Left ventricle myocardium inferior (tissue), 1 donor: Measurements from ENCODE around the gene ARHGAP19. TPM values are rescaled to one million over a fixed set of nuclear protein-coding genes. Genes with fewer than 3 reads are reported as not detected.

ENCODE experiments used
- DNase-seq: peaks from one replicate; pipeline ENCODE4 v3.0.0-alpha.2; 2020
- H3K27ac ChIP-seq: fragments of 200-600 bp; replicated peaks from 2 replicates; pipeline ENCODE4 v1.8.0; 2021
- H3K27me3 ChIP-seq: fragments of 200-600 bp; 2 replicates; pipeline ENCODE4 v1.8.0; 2021; ENCODE audit warnings: low read depth
- H3K36me3 ChIP-seq: fragments of 200-600 bp; 2 replicates; pipeline ENCODE4 v1.8.0; 2021
- H3K4me1 ChIP-seq: fragments of 200-600 bp; 2 replicates; pipeline ENCODE4 v1.8.0; 2021
- H3K4me3 ChIP-seq: fragments of 200-600 bp; 2 replicates; pipeline ENCODE4 v1.8.0; 2021; ENCODE audit warnings: mild to moderate bottlenecking, moderate library complexity
- H3K9me3 ChIP-seq: fragments of 200-600 bp; replicated peaks from 2 replicates; pipeline ENCODE4 v1.8.0; 2021
- intact Hi-C: fragments of 100-400 bp; cut with micrococcal nuclease; formaldehyde crosslinking; loops from one replicate; pipeline ENCODE4 v1.11.0; 2022
- total RNA-seq: library from RNA; stranded (reverse); fragmentation: NEBNext Ultra II Directional; extraction: Animal tissue kit (Norgen Biotek cat#: 25700); gene quantifications from one replicate; pipeline ENCODE4 v1.2.1, GENCODE V29; 2021
- TF ChIP-seq, protein P1 (sequence below): fragments of 200-600 bp; IDR thresholded peaks from 2 replicates; pipeline ENCODE4 v1.8.0; 2021; ENCODE audit warnings: antibody characterized with exemption, mild to moderate bottlenecking, borderline replicate concordance
- donor health status: DM: no; HTN: yes; CAD: no; lungs with severe emphysema.

Gene ARHGAP19
- total RNA-seq, 1 donor from 2014 or later: 4.2 TPM

DNA sequence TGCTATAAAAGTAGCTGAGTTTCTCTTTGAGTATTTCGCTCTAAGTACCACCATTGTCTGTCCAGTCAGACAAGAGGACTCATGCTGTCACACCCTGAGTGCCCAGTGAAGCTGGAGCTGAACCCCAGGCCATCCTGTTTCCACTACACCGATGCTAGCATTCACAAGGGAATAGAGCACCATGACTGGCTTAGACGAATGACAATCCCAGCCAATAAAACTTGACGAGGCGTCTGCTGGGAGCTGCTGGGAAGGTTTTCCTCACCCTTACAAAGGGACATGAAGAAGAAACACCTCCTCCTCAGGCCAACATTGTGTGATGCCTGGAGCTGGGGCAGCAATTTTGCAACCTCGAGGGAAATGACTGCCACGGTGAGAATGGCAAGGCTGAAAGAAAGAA, 89.2 kb downstream of the ARHGAP19 start:
- intact Hi-C loops: no loop called here

DNA sequence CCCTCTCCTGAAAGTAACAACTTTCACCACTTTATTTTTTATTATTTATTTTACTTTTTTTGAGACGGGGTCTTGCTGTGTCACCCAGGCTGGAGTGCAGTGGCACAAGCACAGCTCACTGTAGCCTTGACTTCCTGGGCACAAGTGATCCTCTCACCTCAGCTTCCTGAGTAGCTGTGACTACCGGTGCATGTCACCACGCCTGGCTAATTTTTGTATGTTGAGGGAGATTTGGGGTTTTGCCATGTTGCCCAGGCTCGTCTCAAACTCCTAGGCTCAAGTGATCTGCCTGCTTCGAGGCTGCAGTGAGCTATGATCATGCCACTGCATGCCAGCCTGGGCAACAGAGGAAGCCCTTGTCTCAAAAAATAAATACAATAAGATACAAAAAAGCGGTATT, 91.8 kb downstream of the ARHGAP19 start:
- Histone ChIP-seq H3K27ac (no peak overlapping the region), H3K27me3 (peaks cover 65% of the 10 kb centered on the region), H3K36me3 (no peaks in the 10 kb centered on the region), H3K4me3 (no peak overlapping the region), H3K4me1 (peaks cover 9% of the 10 kb centered on the region), H3K9me3 (peaks cover 4% of the 10 kb centered on the region)
- TF ChIP-seq, protein P1, sequence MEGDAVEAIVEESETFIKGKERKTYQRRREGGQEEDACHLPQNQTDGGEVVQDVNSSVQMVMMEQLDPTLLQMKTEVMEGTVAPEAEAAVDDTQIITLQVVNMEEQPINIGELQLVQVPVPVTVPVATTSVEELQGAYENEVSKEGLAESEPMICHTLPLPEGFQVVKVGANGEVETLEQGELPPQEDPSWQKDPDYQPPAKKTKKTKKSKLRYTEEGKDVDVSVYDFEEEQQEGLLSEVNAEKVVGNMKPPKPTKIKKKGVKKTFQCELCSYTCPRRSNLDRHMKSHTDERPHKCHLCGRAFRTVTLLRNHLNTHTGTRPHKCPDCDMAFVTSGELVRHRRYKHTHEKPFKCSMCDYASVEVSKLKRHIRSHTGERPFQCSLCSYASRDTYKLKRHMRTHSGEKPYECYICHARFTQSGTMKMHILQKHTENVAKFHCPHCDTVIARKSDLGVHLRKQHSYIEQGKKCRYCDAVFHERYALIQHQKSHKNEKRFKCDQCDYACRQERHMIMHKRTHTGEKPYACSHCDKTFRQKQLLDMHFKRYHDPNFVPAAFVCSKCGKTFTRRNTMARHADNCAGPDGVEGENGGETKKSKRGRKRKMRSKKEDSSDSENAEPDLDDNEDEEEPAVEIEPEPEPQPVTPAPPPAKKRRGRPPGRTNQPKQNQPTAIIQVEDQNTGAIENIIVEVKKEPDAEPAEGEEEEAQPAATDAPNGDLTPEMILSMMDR: no peak
- DNase-seq: no peak
- intact Hi-C loops: no loop called here

More for the DNA sequence above, 89.2 kb downstream of the ARHGAP19 start:
- Histone ChIP-seq H3K27ac (no peak overlapping the region), H3K4me3 (no peak overlapping the region), H3K36me3 (no peaks in the 10 kb centered on the region), H3K4me1 (no peaks in the 10 kb centered on the region), H3K27me3 (peaks cover 62% of the 10 kb centered on the region), H3K9me3 (peaks cover 4% of the 10 kb centered on the region)
- TF ChIP-seq, protein P1: no peak
- no peak for DNase-seq

GRCh38 chr10:97199152-97199551, 93.3 kb downstream of the ARHGAP19 start:
- TF ChIP-seq, protein P1: no peak
- DNase-seq: no peak
- Histone ChIP-seq H3K27ac (no peak overlapping the region), H3K4me3 (no peak overlapping the region), H3K27me3 (peaks cover 75% of the 10 kb centered on the region), H3K9me3 (peaks cover 4% of the 10 kb centered on the region), H3K36me3 (no peaks in the 10 kb centered on the region), H3K4me1 (peaks cover 10% of the 10 kb centered on the region)
- intact Hi-C loops: no loop called here

DNA sequence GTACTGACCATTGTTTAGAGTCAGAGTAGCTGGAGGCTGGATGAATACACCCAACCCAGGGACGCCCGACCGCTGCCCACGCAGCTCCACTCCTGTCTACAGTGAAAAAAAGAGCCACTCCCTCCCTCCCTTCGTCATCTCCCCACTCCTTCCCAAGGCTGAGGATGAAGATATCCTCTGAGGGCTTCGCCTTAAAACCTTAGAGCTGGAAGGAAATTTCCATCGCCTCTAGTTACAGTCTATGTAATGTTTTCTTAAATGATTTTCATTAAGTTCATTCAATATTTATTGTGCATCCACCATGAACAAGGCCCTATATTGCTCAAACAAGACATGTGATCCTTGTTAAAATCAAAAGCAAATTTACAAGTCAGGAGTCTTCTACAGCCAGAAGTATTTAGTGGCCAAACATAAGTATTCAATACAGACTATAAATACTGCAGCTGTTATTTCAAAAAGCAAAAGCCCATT, 95.4 kb downstream of the ARHGAP19 start:
- no peak for DNase-seq
- Histone ChIP-seq H3K27ac (no peak overlapping the region), H3K9me3 (no peaks in the 10 kb centered on the region), H3K36me3 (no peaks in the 10 kb centered on the region), H3K27me3 (peaks cover 80% of the 10 kb centered on the region), H3K4me1 (peaks cover 10% of the 10 kb centered on the region), H3K4me3 (no peak overlapping the region)
- TF ChIP-seq, protein P1: no peak
- intact Hi-C loops: no loop called here

DNA sequence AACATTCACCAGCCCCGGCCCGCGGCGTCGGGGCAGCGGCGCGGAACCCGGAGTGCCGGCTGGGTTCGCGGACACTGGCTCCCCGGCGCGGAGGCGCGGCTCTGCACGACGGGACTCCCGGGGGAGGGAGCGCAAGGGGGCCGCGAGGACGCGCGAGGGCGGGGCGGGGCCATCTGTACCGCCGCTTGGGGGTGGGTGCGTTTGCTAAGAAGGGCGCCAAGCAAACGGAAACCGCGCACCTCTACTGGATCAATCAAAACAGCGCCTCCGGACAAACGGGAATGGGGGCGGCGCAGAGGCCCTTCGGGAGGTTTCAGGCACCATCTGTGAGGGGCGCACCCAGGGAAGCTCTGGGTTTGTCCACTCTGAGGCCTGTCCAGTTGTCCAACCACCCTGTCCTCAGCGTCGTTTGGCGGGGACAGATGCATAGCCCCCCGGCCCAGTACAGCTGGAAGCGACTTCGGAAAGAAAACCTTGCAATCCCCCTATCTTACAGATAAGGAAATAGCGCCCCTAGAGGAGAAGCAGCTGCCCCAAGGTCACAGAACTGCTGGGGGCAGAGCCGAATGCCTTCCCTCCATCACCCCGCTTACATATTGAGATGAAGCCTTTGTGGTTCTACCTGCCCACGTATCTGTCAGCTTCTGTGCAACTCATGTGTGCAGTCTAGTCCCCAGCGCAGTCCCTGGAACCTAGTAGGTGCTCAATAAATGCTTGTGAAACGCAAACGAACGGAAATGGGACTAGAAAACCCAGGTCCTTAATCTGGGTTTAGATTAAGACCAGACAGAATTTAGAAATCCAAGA, 96.0 kb downstream of the ARHGAP19 start:
- TF ChIP-seq, protein P1: peak; percentile 69
- DNase-seq: peak; percentile 56
- Histone ChIP-seq H3K4me1 (peaks cover 10% of the 10 kb centered on the region), H3K27me3 (peaks cover 84% of the 10 kb centered on the region), H3K27ac (no peak overlapping the region), H3K36me3 (no peaks in the 10 kb centered on the region), H3K4me3 (peak overlapping the region; percentile 63), H3K9me3 (no peaks in the 10 kb centered on the region)
- intact Hi-C loops: no loop called here
